ENCODE results near the gene PTGS2.

The PTGS2 gene

GRCh38 chr1:186680245-186681061 lies at the start of gene PTGS2:
TSS of gene PTGS2 (minus strand) at chr1:186680423. CDS start at chr1:186680290, 133 bp downstream.
- peak; percentile 66 for DNase-seq

GRCh38 chr1:186722711-186723309 lies 42.6 kb upstream of the PTGS2 start:
- DNase-seq, result peak; percentile 63

- DNase-seq, result no peak
Measured at GRCh38 chr1:186717286-186717685, 37.1 kb upstream of the PTGS2 start.

- DNase-seq, result no peak
Measured at GRCh38 chr1:186715887-186716809, 35.9 kb upstream of the PTGS2 start.

GRCh38 chr1:186710696-186711095 lies 30.5 kb upstream of the PTGS2 start:
- DNase-seq, result no peak

- no peak for DNase-seq
Measured at GRCh38 chr1:186708694-186709097, 28.5 kb upstream of the PTGS2 start.

GRCh38 chr1:186703209-186703766 lies 23.1 kb upstream of the PTGS2 start:
- no peak for DNase-seq

GRCh38 chr1:186700722-186701121 lies 20.5 kb upstream of the PTGS2 start:
- DNase-seq, result peak; percentile 46

- DNase-seq, result no peak
Measured at GRCh38 chr1:186699519-186699918, 19.3 kb upstream of the PTGS2 start.

GRCh38 chr1:186689907-186690306 lies 9.7 kb upstream of the PTGS2 start:
- no peak for DNase-seq

- DNase-seq, result no peak
Measured at GRCh38 chr1:186689376-186689775, 9.2 kb upstream of the PTGS2 start.

- DNase-seq, result no peak
Measured at GRCh38 chr1:186683652-186684410, 3.6 kb upstream of the PTGS2 start.

- no peak for DNase-seq
Measured at GRCh38 chr1:186682736-186683135, 2.5 kb upstream of the PTGS2 start.

GRCh38 chr1:186681801-186682200 lies 1.6 kb upstream of the PTGS2 start:
- no peak for DNase-seq

- no peak for DNase-seq
Measured at GRCh38 chr1:186681121-186681520, 898 bp upstream of the PTGS2 start.

- DNase-seq, result no peak
Measured at GRCh38 chr1:186679924-186680244, 339 bp downstream of the PTGS2 start.

GRCh38 chr1:186678155-186678554 lies 2.1 kb downstream of the PTGS2 start:
- no peak for DNase-seq

- DNase-seq, result no peak
Measured at GRCh38 chr1:186672596-186672995, 7.6 kb downstream of the PTGS2 start.

GRCh38 chr1:186672131-186672530 lies 8.1 kb downstream of the PTGS2 start:
- DNase-seq, result no peak

GRCh38 chr1:186671136-186671825 lies 8.9 kb downstream of the PTGS2 start:
- DNase-seq, result no peak

GRCh38 chr1:186670297-186671135 lies 9.7 kb downstream of the PTGS2 start:
- DNase-seq, result no peak
